ENCODE results near the gene KIF17.

GRCh38 chr1:20704390-20705202 is 13.2 kb downstream of the KIF17 start:
- TF ChIP-seq CTCF (IDR thresholded peaks at IDR 0.05; ENCODE audit: poor library complexity, severe bottlenecking): no peak
- TF ChIP-seq EZH2 (IDR thresholded peaks at IDR 0.05; ENCODE audit: borderline replicate concordance, insufficient read depth, low read length, poor library complexity, severe bottlenecking): no peak
- no peak for TF ChIP-seq SMC3 (conservative IDR thresholded peaks at IDR 0.05; ENCODE audit: poor library complexity)
- TF ChIP-seq MXI1 (conservative IDR thresholded peaks at IDR 0.05; ENCODE audit: poor library complexity, severe bottlenecking): no peak
- no peak for TF ChIP-seq REST (IDR thresholded peaks at IDR 0.05; ENCODE audit: borderline replicate concordance)
- no peak for TF ChIP-seq POLR2AphosphoS5 (IDR thresholded peaks at IDR 0.05)

All from neural cell (in vitro differentiated cells).